ENCODE data around the gene GPR132. TPM values are rescaled to one million over a fixed set of nuclear protein-coding genes. Genes with fewer than 3 reads are reported as not detected.
A peak's percentile ranks its signal among the peaks of the same experiment; 100 is the strongest.

GPR132 gene
- total RNA-seq, 2 experiments from 2014 or later: 15.1 to 16.4 TPM

- intact Hi-C loops (cut with micrococcal nuclease): no loop called here
- POLR2A ChIA-PET: interaction anchor here (1.0 to 4.6 kb wide), 5 partner anchors 10 to 55 kb away, joined by 3 to 32 read pairs (median 9); partner anchors contain the start of gene GPR132
- no peak overlapping the region for H3K4me3 Mint-ChIP-seq
These were observed 10.4 kb upstream of the GPR132 start for GRCh38 chr14:105075379-105076295.

DNA sequence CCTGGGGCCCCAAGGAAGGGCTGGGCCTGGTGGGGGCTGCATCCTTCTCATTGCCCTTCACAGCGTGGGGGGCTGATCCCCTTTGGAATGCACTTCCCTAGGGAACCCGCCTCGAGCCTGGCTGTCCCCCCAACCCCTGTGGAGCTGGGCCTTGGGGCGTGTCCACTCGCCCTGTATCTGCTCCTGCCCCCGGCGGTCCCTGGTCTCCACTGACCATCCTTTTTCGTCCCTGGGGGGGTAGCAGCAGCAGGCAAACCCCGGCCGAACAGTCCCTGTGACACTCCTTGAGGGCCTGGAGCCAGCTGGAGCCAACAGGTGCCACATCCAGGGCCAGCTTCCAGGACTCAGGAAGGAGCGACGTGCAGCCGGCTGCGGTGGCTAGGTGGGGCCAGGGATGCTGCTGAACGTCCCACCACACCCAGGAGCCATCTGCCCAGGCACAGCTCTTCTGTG lies 9.4 kb upstream of the GPR132 start:
- TF ChIP-seq, protein P1, sequence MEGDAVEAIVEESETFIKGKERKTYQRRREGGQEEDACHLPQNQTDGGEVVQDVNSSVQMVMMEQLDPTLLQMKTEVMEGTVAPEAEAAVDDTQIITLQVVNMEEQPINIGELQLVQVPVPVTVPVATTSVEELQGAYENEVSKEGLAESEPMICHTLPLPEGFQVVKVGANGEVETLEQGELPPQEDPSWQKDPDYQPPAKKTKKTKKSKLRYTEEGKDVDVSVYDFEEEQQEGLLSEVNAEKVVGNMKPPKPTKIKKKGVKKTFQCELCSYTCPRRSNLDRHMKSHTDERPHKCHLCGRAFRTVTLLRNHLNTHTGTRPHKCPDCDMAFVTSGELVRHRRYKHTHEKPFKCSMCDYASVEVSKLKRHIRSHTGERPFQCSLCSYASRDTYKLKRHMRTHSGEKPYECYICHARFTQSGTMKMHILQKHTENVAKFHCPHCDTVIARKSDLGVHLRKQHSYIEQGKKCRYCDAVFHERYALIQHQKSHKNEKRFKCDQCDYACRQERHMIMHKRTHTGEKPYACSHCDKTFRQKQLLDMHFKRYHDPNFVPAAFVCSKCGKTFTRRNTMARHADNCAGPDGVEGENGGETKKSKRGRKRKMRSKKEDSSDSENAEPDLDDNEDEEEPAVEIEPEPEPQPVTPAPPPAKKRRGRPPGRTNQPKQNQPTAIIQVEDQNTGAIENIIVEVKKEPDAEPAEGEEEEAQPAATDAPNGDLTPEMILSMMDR (IDR thresholded peaks at IDR 0.05): no peak
- Mint-ChIP-seq H3K9me3 (no peaks in the 10 kb centered on the region), H3K27me3 (no peaks in the 10 kb centered on the region), H3K27ac (no peak overlapping the region), H3K4me1 (ENCODE audit: low read depth) (peaks cover 43% of the 10 kb centered on the region), H3K36me3 (ENCODE audit: low read depth) (no peaks in the 10 kb centered on the region), H3K4me3 (no peak overlapping the region)
- DNase-seq: no peak
- ChIA-PET CTCF (interaction anchor here (0.8 to 6.5 kb wide), 8 partner anchors 10 to 99 kb away, joined by 3 to 39 read pairs (median 6); partner anchors contain the start of gene GPR132), POLR2A (interaction anchor here (1.6 to 4.6 kb wide), 3 partner anchors 9 to 17 kb away, joined by 3 to 32 read pairs (median 26); partner anchors contain the start of gene GPR132)
- ATAC-seq: no peak
- intact Hi-C loops (cut with micrococcal nuclease): no loop called here

More at GRCh38 chr14:105075379-105076295, 10.4 kb upstream of the GPR132 start:
- H3K36me3 Mint-ChIP-seq (ENCODE audit: low read depth): no peaks in the 10 kb centered on the region
- TF ChIP-seq, protein P1 (IDR thresholded peaks at IDR 0.05): no peak
- H3K4me1 Mint-ChIP-seq (ENCODE audit: low read depth): peaks cover 33% of the 10 kb centered on the region
- ATAC-seq (peak; percentile 81), DNase-seq (peak; percentile 77)
- peak overlapping the region; percentile 74 for H3K27ac Mint-ChIP-seq
- no peaks in the 10 kb centered on the region for H3K27me3 Mint-ChIP-seq
- H3K9me3 Mint-ChIP-seq: no peaks in the 10 kb centered on the region
- CTCF ChIA-PET: interaction anchor here (0.9 to 6.5 kb wide), 7 partner anchors 11 to 30 kb away, joined by 3 to 39 read pairs (median 13); partner anchors contain the start of gene GPR132

- ChIA-PET CTCF (interaction anchor here (0.8 to 6.5 kb wide), 8 partner anchors 8 to 98 kb away, joined by 3 to 39 read pairs (median 4); no protein-coding TSS in a partner anchor), POLR2A (interaction anchor here (1.2 to 4.6 kb wide), 4 partner anchors 9 to 16 kb away, joined by 3 to 32 read pairs (median 15); partner anchors contain the start of gene GPR132)
- ATAC-seq: no peak
- no peaks in the 10 kb centered on the region for H3K36me3 Mint-ChIP-seq (ENCODE audit: low read depth)
- peaks cover 48% of the 10 kb centered on the region for H3K4me1 Mint-ChIP-seq (ENCODE audit: low read depth)
- no peaks in the 10 kb centered on the region for H3K9me3 Mint-ChIP-seq
- H3K4me3 Mint-ChIP-seq: no peak overlapping the region
- H3K27me3 Mint-ChIP-seq: no peaks in the 10 kb centered on the region
- TF ChIP-seq, protein P1 (IDR thresholded peaks at IDR 0.05): no peak
- intact Hi-C loops (cut with micrococcal nuclease): no loop called here
- no peak overlapping the region for H3K27ac Mint-ChIP-seq
- DNase-seq: no peak
These were observed 8.7 kb upstream of the GPR132 start for GRCh38 chr14:105073720-105074600.

DNA sequence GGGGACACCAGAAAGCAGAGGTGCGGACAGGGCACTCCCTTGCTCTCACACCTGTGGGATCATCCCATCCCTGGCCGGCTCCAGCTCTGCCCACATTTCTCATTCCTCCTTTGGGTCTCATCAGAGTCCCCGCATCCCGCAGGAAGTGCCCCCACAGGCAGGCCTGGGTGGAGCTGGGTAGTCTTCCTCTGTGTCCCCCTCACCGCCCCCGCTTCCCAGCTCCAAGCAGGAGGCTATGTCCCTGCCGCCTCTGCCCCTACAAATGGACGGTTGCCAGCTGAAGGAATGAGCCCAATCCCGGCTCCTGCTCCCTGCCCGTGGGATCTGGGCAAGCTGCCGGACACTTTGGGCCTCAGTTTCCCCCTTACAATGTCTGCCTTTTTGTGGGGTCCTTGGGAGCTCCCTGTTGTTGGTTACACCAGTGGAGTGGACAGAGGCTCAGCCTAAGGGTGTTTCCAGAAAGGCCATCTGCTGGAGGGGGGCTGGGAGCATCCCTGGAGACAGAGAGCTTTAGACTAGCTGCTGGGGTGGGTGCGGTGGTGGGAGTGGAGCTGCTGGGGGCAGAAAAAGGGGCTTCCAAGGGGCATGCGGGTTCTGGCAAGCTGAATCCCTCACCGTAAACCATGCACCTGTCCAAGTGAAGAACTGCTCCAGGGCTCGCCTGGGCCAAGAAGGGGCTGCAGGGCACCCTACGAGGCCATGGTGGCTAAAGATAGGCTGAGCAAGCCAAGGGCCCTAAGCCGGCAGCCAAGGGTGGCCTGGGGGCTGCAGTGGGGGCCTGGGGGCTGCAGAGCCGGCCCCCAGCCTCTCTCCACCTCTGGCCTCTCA lies 7.9 kb upstream of the GPR132 start:
- POLR2A ChIA-PET: interaction anchor here (0.7 to 4.6 kb wide), 5 partner anchors 8 to 20 kb away, joined by 3 to 32 read pairs (median 10); partner anchors contain the start of gene GPR132
- CTCF ChIA-PET: interaction anchor here (0.8 to 6.5 kb wide), 5 partner anchors 9 to 97 kb away, joined by 3 to 39 read pairs (median 5); no protein-coding TSS in a partner anchor
- no peaks in the 10 kb centered on the region for H3K27me3 Mint-ChIP-seq
- H3K4me3 Mint-ChIP-seq: no peak overlapping the region
- intact Hi-C loops (cut with micrococcal nuclease): no loop called here
- H3K9me3 Mint-ChIP-seq: no peaks in the 10 kb centered on the region
- DNase-seq: no peak
- H3K4me1 Mint-ChIP-seq (ENCODE audit: low read depth): peaks cover 52% of the 10 kb centered on the region
- no peak overlapping the region for H3K27ac Mint-ChIP-seq
- ATAC-seq: no peak
- H3K36me3 Mint-ChIP-seq (ENCODE audit: low read depth): no peaks in the 10 kb centered on the region
- TF ChIP-seq, protein P1 (IDR thresholded peaks at IDR 0.05): no peak
